Loucy (cell line): ENCODE measurements around the gene SORCS1.
"Not testable (repeated sequence)": the region's sequence is repeated elsewhere in the genome, so short reads cannot be mapped to it uniquely, and the experiment has no call there.

Experiments
- EZH2phosphoT487 ChIP-seq: fragments of 200-600 bp; IDR thresholded peaks from 2 replicates; pipeline ENCODE4 v1.6.1; 2018; ENCODE audit warnings: antibody characterized with exemption, mild to moderate bottlenecking, moderate library complexity, borderline replicate concordance
- TF ChIP-seq, protein P1 (sequence below): fragments of 200-600 bp; sonication (generic); conservative IDR thresholded peaks from 2 replicates; pipeline ENCODE4 v1.5.1; 2014; ENCODE audit warnings: mild to moderate bottlenecking, antibody characterized with exemption, low read length

DNA sequence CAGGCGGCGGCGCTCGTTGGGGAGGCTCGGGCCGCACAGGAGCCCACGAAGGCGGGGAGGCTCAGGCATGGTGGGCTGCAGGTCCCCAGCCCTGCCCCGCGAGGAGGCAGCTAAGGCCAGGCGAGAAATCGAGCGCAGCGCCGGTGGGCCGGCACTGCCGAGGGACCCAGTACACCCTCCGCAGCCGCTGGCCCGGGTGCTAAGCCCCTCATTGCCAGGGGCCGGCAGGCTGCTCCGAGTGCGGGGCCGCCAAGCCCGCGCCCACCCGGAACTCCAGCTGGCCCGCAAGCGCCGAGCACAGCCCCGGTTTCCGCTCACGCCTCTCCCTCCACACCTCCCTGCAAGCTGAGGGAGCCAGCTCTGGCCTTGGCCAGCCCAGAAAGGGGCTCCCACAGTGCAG, 236.4 kb downstream of the SORCS1 start:
- TF ChIP-seq, protein P1, sequence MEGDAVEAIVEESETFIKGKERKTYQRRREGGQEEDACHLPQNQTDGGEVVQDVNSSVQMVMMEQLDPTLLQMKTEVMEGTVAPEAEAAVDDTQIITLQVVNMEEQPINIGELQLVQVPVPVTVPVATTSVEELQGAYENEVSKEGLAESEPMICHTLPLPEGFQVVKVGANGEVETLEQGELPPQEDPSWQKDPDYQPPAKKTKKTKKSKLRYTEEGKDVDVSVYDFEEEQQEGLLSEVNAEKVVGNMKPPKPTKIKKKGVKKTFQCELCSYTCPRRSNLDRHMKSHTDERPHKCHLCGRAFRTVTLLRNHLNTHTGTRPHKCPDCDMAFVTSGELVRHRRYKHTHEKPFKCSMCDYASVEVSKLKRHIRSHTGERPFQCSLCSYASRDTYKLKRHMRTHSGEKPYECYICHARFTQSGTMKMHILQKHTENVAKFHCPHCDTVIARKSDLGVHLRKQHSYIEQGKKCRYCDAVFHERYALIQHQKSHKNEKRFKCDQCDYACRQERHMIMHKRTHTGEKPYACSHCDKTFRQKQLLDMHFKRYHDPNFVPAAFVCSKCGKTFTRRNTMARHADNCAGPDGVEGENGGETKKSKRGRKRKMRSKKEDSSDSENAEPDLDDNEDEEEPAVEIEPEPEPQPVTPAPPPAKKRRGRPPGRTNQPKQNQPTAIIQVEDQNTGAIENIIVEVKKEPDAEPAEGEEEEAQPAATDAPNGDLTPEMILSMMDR: not testable (repeated sequence)
- not testable (repeated sequence) for TF ChIP-seq EZH2phosphoT487
